Fibroblast of skin of back (primary cell): Measurements from ENCODE around the gene RUFY3. TPM values are rescaled to one million over a fixed set of nuclear protein-coding genes. Genes with fewer than 3 reads are reported as not detected.
"Not testable (repeated sequence)": the region's sequence is repeated elsewhere in the genome, so short reads cannot be mapped to it uniquely, and the experiment has no call there.

ENCODE experiments used
- DNase-seq: peaks from one replicate; pipeline ENCODE4 v3.0.0-alpha.2; 2013
- polyA plus RNA-seq, 2 experiments: library from polyadenylated mRNA; unstranded; fragments of 120-200 nt; gene quantifications; one replicate each; pipeline ENCODE4 v1.2.1, GENCODE V29; 2013; ENCODE audit not compliant: insufficient read length in 2 of 2

Gene RUFY3, protein sequence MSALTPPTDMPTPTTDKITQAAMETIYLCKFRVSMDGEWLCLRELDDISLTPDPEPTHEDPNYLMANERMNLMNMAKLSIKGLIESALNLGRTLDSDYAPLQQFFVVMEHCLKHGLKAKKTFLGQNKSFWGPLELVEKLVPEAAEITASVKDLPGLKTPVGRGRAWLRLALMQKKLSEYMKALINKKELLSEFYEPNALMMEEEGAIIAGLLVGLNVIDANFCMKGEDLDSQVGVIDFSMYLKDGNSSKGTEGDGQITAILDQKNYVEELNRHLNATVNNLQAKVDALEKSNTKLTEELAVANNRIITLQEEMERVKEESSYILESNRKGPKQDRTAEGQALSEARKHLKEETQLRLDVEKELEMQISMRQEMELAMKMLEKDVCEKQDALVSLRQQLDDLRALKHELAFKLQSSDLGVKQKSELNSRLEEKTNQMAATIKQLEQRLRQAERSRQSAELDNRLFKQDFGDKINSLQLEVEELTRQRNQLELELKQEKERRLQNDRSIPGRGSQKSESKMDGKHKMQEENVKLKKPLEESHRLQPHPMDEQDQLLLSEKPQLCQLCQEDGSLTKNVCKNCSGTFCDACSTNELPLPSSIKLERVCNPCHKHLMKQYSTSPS
- polyA plus RNA-seq (2013, experiment 1 of 2; ENCODE audit: insufficient read length), result 22.1 TPM
- polyA plus RNA-seq (2013, experiment 2 of 2; ENCODE audit: insufficient read length), result 25.3 TPM

DNA sequence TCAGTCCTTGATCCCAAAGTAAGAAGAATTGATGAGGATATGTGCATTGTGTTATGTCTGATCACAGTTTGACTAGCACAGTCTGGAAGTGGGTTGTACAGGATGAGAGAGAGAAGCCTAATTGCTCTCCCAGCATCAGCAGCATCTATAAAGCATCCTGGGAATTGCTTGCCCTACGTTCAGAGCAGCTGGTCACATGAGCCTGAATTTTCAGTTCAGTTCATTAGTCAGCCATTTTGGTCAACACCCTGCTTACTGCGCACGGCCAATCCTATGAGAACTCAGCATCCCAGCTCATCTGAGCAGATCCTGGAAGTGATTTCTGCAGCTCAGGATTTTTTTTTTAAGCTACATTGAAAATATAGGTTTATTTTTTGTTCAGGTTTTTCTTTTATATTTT is at the start of gene RUFY3:
RUFY3 (plus strand) TSS at position 218 of the 400 bp plus-strand sequence. CDS start 610 bp downstream, outside the sequence.
- peak; percentile 88 for DNase-seq

DNA sequence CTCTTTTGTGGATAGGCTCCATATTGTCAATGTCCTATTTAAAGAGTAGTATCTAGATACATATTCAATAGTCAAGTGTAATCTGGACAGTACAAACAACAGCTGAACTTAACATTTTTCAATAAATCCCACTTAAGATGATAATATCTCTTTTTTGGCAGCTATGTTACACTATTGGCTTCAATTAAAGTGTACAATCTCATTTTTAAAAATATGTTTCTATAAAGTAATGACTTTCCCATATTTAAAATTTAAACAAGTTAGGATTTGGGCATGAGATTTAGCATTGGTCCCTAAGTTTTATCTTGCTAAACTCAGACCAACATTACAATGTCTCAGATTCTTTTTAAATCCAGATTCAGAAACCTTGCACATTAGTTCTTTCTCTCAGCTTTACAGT is 47.6 kb upstream of the RUFY3 start:
- no peak for DNase-seq

DNA sequence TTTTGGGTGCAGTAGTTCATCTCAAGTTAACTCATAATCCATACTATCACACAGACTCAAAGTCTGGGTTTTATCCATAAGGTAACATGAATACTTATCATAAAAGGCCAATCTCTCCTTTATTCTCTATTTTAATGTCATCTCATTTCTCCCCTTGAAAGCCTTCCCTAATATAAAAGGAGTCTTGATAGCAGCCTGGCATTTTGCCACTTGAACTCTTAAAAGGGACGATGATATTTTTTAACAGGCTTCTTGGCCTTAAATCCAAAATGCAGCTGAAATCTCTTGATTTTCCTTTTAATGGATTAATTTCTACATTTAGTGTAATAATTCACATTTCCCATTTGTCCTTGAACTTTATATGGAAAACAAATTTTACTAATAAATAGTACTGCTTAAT is 47.0 kb upstream of the RUFY3 start:
- no peak for DNase-seq

DNA sequence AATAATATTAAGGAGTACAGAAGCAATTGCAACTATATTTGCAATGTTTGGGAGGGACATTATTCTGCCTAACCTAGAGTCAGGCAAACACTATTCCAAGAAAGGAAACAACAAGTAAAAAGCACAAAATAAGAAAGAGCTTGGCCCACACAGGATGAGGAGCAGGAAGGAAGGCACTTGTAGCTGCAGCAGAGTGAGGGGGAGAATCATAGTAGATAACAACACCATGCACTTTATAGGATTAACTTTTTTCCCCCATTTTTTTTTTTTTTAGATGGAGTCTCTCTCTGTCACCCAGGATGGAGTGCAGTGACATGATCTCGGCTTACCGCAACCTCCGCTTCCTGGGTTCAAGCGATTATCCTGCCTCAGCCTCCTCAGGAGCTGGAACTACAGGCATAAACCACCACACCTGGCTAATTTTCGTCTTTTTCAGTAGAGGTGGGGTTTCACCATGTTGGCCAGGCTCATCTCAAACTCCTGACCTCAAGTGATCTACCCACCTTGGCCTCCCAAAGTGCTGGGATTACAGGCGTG is 45.1 kb upstream of the RUFY3 start:
- no peak for DNase-seq

DNA sequence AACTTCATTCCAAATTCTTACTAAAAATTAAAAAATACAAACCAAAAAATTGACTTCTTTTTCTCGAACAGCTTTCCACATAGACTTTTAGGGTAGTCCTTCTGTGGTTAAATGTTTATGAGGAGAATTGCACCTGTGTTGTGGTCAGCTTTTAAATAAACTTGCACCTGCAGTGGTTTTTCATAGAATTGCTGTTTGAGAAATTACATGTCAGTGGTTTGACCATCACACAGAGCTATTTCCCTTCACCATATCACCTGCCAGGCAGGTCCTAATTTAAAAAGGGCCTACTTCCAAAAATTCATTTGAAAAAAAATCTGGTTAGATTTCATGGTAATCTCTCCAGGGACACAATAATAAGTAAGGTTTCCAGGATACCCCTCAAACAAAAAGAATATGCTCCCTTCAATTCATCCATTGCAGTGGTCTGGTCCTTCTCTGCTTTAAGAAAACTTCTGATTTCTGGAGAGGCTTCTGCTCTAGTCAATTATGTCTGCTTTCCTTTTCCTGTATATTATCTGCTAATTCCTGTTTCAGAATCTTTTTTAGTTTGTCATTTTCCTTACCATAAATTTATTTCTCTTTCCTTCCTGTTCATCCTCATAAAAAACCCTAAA is 43.3 kb upstream of the RUFY3 start:
- DNase-seq, result no peak

DNA sequence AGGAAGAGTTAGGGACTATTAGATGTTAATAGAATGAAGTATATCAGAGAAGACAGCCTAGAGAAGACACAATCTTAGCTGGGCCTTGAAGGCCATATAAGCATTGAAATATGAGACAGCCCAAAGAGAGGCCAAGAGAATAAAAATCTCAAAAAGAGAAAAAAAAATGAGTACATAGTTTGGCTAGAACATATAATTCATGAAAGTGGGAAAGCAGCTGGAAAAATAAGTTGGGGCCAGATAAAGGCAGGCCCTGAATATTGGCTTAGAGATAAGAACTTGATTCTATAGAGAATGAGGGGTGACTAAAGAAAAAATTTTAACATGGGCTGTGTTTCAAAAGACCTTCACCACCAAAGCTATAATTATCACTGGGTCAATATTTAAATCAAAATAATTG is 40.8 kb upstream of the RUFY3 start:
- DNase-seq, result no peak

DNA sequence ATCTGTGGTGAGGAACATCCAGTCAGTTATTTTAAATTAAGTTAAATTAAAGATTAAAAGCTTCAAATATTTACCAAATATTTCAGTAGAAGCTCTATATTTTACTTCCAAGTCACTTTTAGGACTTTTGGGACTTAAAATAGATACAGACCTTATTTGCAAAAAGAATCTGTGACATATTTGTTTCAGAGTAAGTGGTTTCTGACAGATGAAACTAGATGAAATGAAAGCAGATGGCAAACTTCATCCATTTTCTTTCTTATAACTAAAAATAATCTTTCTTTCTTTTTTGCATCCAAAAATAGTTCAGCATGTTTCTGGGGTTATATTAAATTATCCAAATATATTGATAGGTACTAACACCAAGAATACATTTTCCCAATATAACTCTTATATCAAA is 40.1 kb upstream of the RUFY3 start:
- no peak for DNase-seq

DNA sequence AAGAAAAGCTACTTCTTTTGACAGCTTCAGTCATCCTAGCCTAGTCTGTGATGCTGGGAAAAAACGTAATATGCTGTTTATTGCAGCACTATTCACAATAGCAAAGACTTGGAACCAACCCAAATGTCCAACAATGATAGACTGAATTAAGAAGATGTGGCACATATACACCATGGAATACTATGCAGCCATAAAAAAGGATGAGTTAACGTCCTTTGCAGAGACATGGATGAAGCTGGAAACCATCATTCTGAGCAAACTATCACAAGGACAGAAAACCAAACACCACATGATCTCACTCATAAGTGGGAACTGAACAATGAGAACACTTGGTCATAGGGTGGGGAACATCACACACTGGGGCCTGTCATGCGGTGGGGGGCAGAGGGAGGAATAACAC is 39.6 kb upstream of the RUFY3 start:
- not testable (repeated sequence) for DNase-seq

DNA sequence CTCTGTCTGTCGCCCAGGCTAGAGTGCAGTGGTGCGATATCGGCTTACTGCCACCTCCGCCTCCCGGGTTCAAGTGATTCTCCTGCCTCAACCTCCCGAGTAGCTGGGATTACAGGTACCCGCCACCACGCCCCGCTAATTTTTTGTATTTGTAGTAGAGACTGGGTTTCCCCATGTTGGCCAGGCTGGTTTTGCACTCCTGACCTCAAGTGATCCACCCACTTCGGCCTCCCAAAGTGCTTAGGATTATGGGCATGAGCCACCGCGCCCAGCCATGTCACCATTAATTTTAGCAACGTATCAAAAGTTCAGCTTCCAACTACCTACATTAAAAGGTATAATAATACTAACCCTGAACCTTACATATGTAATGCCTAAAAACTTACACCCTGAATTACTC is 34.4 kb upstream of the RUFY3 start:
- no peak for DNase-seq

DNA sequence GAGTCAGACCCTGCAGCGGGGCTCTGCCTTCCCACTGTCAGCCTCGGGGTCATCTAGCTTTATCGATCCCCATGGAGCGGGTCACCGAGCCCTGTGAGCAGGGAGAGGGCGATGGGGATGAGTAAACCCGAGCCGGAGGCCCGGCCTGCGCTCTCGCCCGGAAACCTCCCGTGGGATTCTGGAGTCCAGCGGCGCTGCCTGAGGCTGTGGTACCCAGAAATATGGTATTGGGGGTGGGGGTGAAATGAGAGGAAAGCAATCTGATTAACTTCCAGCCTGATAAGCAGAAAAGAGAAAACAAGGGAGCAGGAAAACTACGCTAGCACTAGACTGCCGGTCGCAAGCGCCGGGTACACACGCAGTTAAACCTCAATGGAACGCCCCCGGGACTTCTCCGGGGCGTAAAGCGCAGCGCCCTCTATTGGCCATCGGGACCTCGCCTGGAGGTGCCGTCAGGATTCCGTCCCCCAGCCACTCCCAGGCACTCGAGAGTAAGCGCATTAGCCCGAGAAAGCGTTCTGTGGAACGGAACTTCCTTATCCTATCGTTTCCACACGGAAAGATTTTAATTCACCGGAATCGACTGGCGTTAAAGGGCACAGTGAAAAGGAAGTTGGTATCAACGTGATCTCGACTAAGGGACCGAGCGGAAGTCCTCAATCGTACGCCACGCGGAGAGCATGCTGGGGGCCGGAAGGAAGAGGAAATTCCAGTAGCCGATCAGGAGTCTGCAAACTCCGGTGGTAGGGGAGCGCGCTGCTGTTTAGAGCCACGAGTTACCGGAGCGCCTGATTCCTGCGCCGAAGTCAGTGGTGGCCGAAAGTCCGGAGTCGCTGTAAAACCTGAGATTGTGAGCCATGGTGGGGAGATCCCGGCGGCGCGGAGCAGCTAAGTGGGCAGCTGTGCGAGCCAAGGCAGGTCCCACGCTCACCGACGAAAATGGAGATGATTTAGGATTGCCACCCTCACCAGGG is 33.7 kb upstream of the RUFY3 start, which contains the start of gene UTP3:
UTP3 (plus strand) TSS at position 712 of the 974 bp plus-strand sequence; CDS start at position 858, 146 bp downstream.
- DNase-seq, result peak; percentile 100

DNA sequence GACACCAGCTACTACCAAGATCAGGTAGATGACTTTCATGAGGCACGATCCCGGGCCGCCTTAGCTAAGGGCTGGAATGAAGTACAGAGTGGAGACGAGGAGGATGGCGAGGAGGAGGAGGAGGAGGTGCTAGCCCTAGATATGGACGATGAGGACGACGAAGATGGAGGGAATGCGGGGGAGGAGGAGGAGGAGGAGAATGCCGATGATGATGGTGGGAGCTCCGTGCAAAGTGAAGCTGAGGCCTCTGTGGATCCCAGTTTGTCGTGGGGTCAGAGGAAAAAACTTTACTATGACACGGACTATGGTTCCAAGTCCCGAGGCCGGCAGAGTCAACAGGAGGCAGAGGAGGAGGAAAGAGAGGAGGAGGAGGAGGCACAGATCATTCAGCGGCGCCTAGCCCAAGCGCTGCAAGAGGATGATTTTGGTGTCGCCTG is 33.0 kb upstream of the RUFY3 start:
- no peak for DNase-seq

DNA sequence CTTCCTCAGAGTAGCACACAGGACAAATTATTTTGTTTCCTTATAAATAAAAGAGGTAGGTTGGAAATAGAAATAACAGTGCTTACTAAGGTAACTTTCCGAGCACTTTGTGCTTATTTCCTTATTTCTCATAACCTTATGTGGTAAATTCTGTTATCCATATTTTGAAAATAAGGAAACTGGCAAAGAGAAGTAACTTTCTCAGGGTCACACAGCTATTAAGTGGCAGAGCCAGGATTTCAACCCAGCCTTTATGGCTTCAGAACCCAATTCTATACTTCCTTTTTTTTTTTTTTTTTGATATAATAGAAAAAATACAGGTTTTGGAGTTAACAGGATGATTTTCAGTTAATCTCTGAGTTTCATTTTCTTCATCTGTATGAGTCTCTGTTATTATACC is 30.1 kb upstream of the RUFY3 start:
- no peak for DNase-seq

DNA sequence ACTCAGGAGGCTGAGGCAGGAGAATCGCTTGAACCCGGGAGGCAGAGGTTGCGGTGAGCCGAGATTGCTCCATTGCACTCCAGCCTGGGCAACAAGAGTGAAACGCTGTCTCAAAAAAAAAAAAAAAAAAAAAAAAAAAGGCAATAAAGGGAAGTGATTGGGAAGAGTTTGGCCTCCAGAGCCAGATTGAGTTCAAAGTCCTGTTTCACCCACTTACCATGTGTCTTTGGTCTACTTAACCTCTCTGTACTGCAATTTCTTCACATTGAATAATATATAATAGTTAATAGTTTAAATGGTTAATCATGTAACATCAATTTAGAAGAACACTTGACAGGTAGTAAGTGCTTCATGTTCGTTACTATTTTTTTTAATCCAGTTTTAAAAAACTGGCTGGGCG is 27.1 kb upstream of the RUFY3 start:
- not testable (repeated sequence) for DNase-seq

DNA sequence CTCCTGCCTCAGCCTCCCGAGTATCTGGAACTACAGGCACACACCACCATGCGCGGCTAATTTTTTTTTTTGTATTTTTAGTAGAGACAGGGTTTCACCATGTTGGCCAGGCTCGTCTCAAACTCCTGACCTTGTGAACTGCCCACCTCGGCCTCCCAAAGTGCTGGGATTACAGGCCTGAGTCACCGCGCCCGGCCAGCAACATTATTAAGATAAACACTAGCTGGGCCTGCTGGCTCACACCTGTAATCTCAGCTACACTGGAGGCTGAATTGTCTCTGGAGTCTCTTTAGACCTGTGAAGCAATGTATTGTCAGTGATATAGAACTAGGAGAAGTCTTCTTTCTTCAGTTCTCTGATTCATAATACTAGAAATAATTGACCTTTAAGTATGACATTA is 23.3 kb upstream of the RUFY3 start:
- not testable (repeated sequence) for DNase-seq

DNA sequence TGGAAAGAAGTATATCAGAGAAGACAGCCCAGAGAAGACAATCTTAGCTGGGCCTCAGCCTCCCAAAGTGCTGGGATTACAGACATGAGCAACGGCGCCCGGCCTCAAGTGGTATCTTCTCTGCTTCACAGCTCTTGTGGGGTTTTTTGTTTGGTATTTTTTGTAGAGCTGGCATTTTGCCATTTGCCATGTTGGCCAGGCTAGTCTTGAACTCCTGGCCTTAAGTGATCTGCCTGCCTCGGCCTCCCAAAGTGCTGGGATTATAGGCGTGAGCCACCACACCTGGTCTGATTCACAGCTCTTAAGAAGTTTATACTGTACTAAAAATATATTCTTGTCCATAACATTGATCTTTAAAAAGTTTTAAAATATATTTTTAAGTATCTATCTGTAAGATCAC is 21.1 kb upstream of the RUFY3 start:
- no peak for DNase-seq

DNA sequence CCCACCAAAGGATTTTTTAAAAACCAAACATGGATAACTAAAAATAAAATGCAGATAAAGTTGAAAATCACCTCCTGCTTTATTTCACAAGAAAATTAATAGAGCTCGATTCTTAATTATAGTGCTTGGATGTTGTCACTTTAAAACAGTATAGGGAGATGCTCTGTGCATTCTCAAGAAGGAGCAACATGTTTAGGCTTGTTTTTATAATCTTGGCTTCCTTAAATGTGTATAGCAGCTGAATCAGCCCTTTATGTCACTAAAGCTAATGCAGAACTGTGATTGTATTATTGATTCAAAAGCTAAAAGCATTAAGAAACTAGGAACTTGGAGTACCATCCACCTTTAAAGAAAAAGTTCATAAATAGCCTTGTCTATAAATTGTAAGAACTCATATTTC is 20.5 kb upstream of the RUFY3 start:
- no peak for DNase-seq

DNA sequence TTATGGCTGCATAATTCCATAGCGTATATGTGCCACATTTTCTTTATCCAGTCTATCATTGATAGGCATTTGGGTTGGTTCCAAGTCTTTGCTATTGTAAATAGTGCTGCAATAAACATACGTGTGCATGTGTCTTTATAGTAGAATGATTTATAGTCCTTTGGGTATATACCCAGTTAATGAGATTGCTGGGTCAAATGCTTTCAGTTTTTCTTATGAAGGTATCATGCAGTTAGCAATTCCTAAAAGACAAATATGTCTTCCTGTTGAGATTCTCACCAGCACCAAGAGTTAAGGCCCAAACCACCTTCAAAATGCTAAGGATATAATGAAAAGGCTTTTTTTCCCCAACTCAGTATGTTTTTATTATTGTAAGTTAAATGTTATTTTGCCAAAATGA is 19.2 kb upstream of the RUFY3 start:
- DNase-seq, result not testable (repeated sequence)

DNA sequence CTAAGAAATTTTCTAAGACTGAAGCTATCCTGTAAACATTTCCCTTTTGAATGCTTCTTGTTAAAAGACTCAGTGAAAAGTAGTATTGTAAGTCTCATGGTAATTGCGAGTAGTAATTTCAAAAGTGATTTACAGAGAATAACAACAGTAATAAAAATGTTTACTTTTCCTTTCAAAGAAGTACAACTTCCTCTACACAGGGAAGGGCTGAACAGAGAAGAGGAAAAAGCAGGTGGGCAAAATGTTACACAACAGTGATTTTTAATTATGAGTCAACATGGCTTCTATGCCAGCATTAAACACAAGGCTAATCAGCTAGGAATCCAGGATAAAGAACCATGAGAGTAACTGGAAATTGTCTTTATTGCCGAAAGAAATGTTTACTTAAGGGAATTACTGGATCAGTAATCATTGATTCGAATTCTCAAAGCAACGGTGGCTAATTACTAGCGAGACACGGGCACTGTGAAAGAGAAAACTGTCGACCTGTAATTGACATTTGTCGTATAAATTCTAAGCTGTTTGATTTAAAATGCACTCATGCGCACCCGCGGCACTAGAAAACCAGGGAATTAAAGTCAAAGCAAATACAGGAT is 18.0 kb upstream of the RUFY3 start:
- DNase-seq, result peak; percentile 11

DNA sequence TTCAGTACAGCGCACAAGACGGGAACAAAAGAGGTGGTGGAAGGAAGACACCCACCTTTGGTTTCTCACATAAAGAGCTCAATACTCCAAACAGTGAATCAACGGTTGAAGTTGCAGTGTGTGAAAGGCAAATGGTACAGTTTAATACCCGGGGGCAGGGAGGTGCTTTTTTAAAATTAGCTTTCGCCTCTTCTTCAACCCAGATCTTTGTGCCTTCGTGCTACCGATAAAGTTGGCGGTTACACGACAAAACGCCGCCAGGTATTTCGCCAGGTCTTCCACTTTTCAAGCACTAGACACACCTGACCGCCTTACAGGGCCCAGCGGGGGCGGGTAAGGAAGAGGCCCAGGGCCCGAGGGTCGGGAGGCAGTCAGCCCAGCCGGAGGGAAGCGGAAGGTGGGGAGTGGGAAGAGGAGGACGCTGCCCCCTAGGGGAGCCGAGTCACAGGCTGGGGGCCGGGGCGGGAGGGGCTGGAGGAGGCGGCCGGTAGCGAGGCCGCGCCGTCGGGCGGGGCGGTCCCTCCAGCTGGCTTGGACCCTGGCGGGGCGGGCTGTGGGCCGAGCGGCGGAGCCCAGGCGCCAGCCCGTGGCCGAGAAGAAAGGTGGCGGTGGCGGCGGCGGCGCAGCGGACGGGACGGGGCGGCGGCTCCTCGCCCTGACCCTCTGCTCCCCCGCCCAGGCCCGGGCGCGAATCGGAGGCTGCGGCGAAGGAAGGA is 17.4 kb upstream of the RUFY3 start:
- peak; percentile 79 for DNase-seq

DNA sequence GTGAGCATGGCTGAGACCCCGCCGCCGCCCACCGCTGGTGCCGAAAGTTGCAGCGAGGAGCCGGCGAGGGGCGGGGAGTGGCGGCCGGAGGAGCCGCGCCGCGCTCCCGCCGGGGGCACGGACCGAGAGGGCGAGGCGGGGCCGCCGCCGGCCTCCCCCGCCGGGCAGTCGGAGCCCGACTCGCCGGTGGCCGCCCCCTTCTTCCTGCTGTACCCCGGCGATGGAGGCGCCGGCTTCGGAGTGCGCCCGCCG is 16.9 kb upstream of the RUFY3 start:
- no peak for DNase-seq
